Measurements from ENCODE around the gene DRAP1. TPM values are rescaled to one million over a fixed set of nuclear protein-coding genes. Genes with fewer than 3 reads are reported as not detected.

DRAP1 gene
- total RNA-seq, 1 donor from 2014 or later: 169 TPM

GRCh38 chr11:65964906-65965305 lies 45.7 kb downstream of the DRAP1 start:
- Histone ChIP-seq H3K4me1 (ENCODE audit: insufficient read depth, low read length) (peaks cover 13% of the 10 kb centered on the region), H3K79me2 (ENCODE audit: insufficient read depth, low read length) (peaks cover 43% of the 10 kb centered on the region), H3K36me3 (ENCODE audit: insufficient read depth, low read length) (peaks cover 23% of the 10 kb centered on the region), H2AFZ (ENCODE audit: low read depth, low read length) (no peak overlapping the region), H3K9ac (ENCODE audit: low read length) (no peak overlapping the region), H3K4me2 (ENCODE audit: low read length) (no peak overlapping the region), H4K20me1 (ENCODE audit: insufficient read depth, low read length) (peaks cover 42% of the 10 kb centered on the region), H3K27me3 (ENCODE audit: insufficient read depth, low read length) (no peaks in the 10 kb centered on the region), H3K4me3 (ENCODE audit: insufficient read depth, low read depth, low read length) (no peak overlapping the region), H3K27ac (ENCODE audit: low read depth, low read length) (no peak overlapping the region), H3K9me3 (ENCODE audit: insufficient read depth, low read depth, low read length) (no peaks in the 10 kb centered on the region)
- TF ChIP-seq EZH2 (IDR thresholded peaks at IDR 0.05; ENCODE audit: insufficient read depth, low read length) (no peak), CTCF (IDR thresholded peaks at IDR 0.05; ENCODE audit: insufficient read depth, low read depth, low read length) (no peak)
- DNase-seq (ENCODE audit: low read depth): no peak
- no peaks in the 10 kb centered on the region for H3K27me3 Mint-ChIP-seq (ENCODE audit: low read depth, unreplicated experiment)
- no peak for FAIRE-seq
- H3K9me3 Mint-ChIP-seq (ENCODE audit: unreplicated experiment): no peaks in the 10 kb centered on the region
- no peak overlapping the region for H3K27ac Mint-ChIP-seq (ENCODE audit: unreplicated experiment)
- H3K36me3 Mint-ChIP-seq (ENCODE audit: low read depth, unreplicated experiment): peaks cover 13% of the 10 kb centered on the region
- no peak overlapping the region for H3K4me3 Mint-ChIP-seq (ENCODE audit: unreplicated experiment)
- H3K4me1 Mint-ChIP-seq (ENCODE audit: low read depth, unreplicated experiment): peaks cover 11% of the 10 kb centered on the region

GRCh38 chr11:65965986-65966762 lies 46.9 kb downstream of the DRAP1 start:
- Histone ChIP-seq H3K27ac (ENCODE audit: low read depth, low read length) (no peak overlapping the region), H3K9me3 (ENCODE audit: insufficient read depth, low read depth, low read length) (no peaks in the 10 kb centered on the region), H3K4me3 (ENCODE audit: insufficient read depth, low read depth, low read length) (no peak overlapping the region), H3K79me2 (ENCODE audit: insufficient read depth, low read length) (peaks cover 43% of the 10 kb centered on the region), H3K4me2 (ENCODE audit: low read length) (no peak overlapping the region), H3K4me1 (ENCODE audit: insufficient read depth, low read length) (peaks cover 13% of the 10 kb centered on the region), H4K20me1 (ENCODE audit: insufficient read depth, low read length) (peaks cover 42% of the 10 kb centered on the region), H3K9ac (ENCODE audit: low read length) (no peak overlapping the region), H3K36me3 (ENCODE audit: insufficient read depth, low read length) (peaks cover 28% of the 10 kb centered on the region), H3K27me3 (ENCODE audit: insufficient read depth, low read length) (no peaks in the 10 kb centered on the region), H2AFZ (ENCODE audit: low read depth, low read length) (no peak overlapping the region)
- Mint-ChIP-seq H3K4me1 (ENCODE audit: low read depth, unreplicated experiment) (peaks cover 11% of the 10 kb centered on the region), H3K9me3 (ENCODE audit: unreplicated experiment) (no peaks in the 10 kb centered on the region), H3K27ac (ENCODE audit: unreplicated experiment) (no peak overlapping the region), H3K4me3 (ENCODE audit: unreplicated experiment) (no peak overlapping the region), H3K36me3 (ENCODE audit: low read depth, unreplicated experiment) (peaks cover 13% of the 10 kb centered on the region), H3K27me3 (ENCODE audit: low read depth, unreplicated experiment) (no peaks in the 10 kb centered on the region)
- DNase-seq (ENCODE audit: low read depth) (no peak), FAIRE-seq (no peak)
- TF ChIP-seq EZH2 (IDR thresholded peaks at IDR 0.05; ENCODE audit: insufficient read depth, low read length) (no peak), CTCF (IDR thresholded peaks at IDR 0.05; ENCODE audit: insufficient read depth, low read depth, low read length) (no peak)

- FAIRE-seq (no peak), DNase-seq (ENCODE audit: low read depth) (no peak)
- Histone ChIP-seq H3K4me1 (ENCODE audit: insufficient read depth, low read length) (peaks cover 10% of the 10 kb centered on the region), H2AFZ (ENCODE audit: low read depth, low read length) (no peak overlapping the region), H3K79me2 (ENCODE audit: insufficient read depth, low read length) (peaks cover 34% of the 10 kb centered on the region), H3K4me2 (ENCODE audit: low read length) (no peak overlapping the region), H3K4me3 (ENCODE audit: insufficient read depth, low read depth, low read length) (no peak overlapping the region), H3K27ac (ENCODE audit: low read depth, low read length) (no peak overlapping the region), H3K9me3 (ENCODE audit: insufficient read depth, low read depth, low read length) (no peaks in the 10 kb centered on the region), H3K27me3 (ENCODE audit: insufficient read depth, low read length) (no peaks in the 10 kb centered on the region), H3K9ac (ENCODE audit: low read length) (no peak overlapping the region), H4K20me1 (ENCODE audit: insufficient read depth, low read length) (peaks cover 45% of the 10 kb centered on the region), H3K36me3 (ENCODE audit: insufficient read depth, low read length) (peaks cover 33% of the 10 kb centered on the region)
- no peak overlapping the region for H3K4me3 Mint-ChIP-seq (ENCODE audit: unreplicated experiment)
- H3K27ac Mint-ChIP-seq (ENCODE audit: unreplicated experiment): no peak overlapping the region
- H3K36me3 Mint-ChIP-seq (ENCODE audit: low read depth, unreplicated experiment): peaks cover 15% of the 10 kb centered on the region
- no peaks in the 10 kb centered on the region for H3K27me3 Mint-ChIP-seq (ENCODE audit: low read depth, unreplicated experiment)
- H3K4me1 Mint-ChIP-seq (ENCODE audit: low read depth, unreplicated experiment): peaks cover 9% of the 10 kb centered on the region
- H3K9me3 Mint-ChIP-seq (ENCODE audit: unreplicated experiment): no peaks in the 10 kb centered on the region
- TF ChIP-seq EZH2 (IDR thresholded peaks at IDR 0.05; ENCODE audit: insufficient read depth, low read length) (no peak), CTCF (IDR thresholded peaks at IDR 0.05; ENCODE audit: insufficient read depth, low read depth, low read length) (no peak)
Observed at GRCh38 chr11:65967329-65967934, 48.2 kb downstream of the DRAP1 start.
